GM18907 (cell line): ENCODE measurements around the gene STAC3.

Source experiments
- ATAC-seq: cut with Tn5 transposase; IDR thresholded peaks from one replicate; pipeline ENCODE4 v1.9.1; 2021; ENCODE audit warnings: mild to moderate bottlenecking, moderate library complexity; ENCODE audit not compliant: unreplicated experiment

STAC3 gene

GRCh38 chr12:57224278-57224972 is 26.6 kb downstream of the STAC3 start:
- no peak for ATAC-seq

GRCh38 chr12:57223191-57224165 is 27.5 kb downstream of the STAC3 start:
- no peak for ATAC-seq

- no peak for ATAC-seq
Observed at GRCh38 chr12:57222286-57223190, 28.4 kb downstream of the STAC3 start.

- ATAC-seq: no peak
Observed at GRCh38 chr12:57221169-57221917, 29.6 kb downstream of the STAC3 start.

- ATAC-seq: no peak
Observed at GRCh38 chr12:57220770-57221168, 30.2 kb downstream of the STAC3 start.

GRCh38 chr12:57219993-57220754 is 30.8 kb downstream of the STAC3 start:
- ATAC-seq: no peak

- no peak for ATAC-seq
Observed at GRCh38 chr12:57219205-57219992, 31.6 kb downstream of the STAC3 start.

GRCh38 chr12:57218030-57218853 is 32.7 kb downstream of the STAC3 start:
- ATAC-seq: no peak

- no peak for ATAC-seq
Observed at GRCh38 chr12:57216921-57217879, 33.8 kb downstream of the STAC3 start.

- ATAC-seq: no peak
Observed at GRCh38 chr12:57216014-57216911, 34.7 kb downstream of the STAC3 start, which contains the start of gene NXPH4. Gene NXPH4, plus strand, starts transcription at chr12:57216794. Its CDS starts 176 bp downstream, at chr12:57216970.

GRCh38 chr12:57215668-57216013 is 35.3 kb downstream of the STAC3 start:
- no peak for ATAC-seq

- ATAC-seq: no peak
Observed at GRCh38 chr12:57215065-57215464, 35.9 kb downstream of the STAC3 start.

GRCh38 chr12:57214398-57214781 is 36.6 kb downstream of the STAC3 start:
- no peak for ATAC-seq

- ATAC-seq: no peak
Observed at GRCh38 chr12:57213763-57214397, 37.1 kb downstream of the STAC3 start.

GRCh38 chr12:57213058-57213715 is 37.8 kb downstream of the STAC3 start:
- ATAC-seq: peak; percentile 47
